Pancreas (tissue), 10 donors: ENCODE measurements around the gene TMEM120B. TPM values are rescaled to one million over a fixed set of nuclear protein-coding genes. Genes with fewer than 3 reads are reported as not detected.
A peak's percentile ranks its signal among the peaks of the same experiment; 100 is the strongest.

Experiments used
- ATAC-seq, 4 donors: fragments of 200-7000 bp; cut with Tn5 transposase; one replicate each; pipeline versions ENCODE4 v1.8.0 to v1.9.1; 2020; ENCODE audit warnings: mild to moderate bottlenecking in 4 of 4, moderate library complexity in 4 of 4
- DNase-seq, 6 donors: peaks; one replicate each; pipeline ENCODE4 v3.0.0-alpha.2; 2020
- FAIRE-seq: peaks from 2 replicates; lab custom pipeline; 2012; peaks lifted over from hg19 to GRCh38; lab: Jason Lieb, UNC
- H3K27ac ChIP-seq, 4 donors: fragments of 200-600 bp; sonication (generic); 1 replicate in 3 of 4; 2 replicates in 1 of 4; pipeline versions ENCODE4 v1.5.0 to v1.8.0; 2020
- H3K27me3 ChIP-seq, 4 donors: fragments of 200-600 bp; one replicate each; pipeline ENCODE4 v1.8.0; 2021
- H3K36me3 ChIP-seq, 3 donors: fragments of 200-600 bp; sonication (generic) in 1 of 3; one replicate each; pipeline versions ENCODE4 v1.5.0 to v1.8.0; 2020 to 2021
- H3K4me1 ChIP-seq, 3 donors: fragments of 200-600 bp; one replicate each; pipeline ENCODE4 v1.8.0; 2021
- H3K4me3 ChIP-seq, 4 donors: fragments of 200-600 bp; sonication (generic) in 2 of 4; one replicate each; pipeline versions ENCODE4 v1.5.0 to v1.8.0; 2020 to 2021
- H3K9me3 ChIP-seq, 4 donors: fragments of 200-600 bp; one replicate each; pipeline ENCODE4 v1.8.0; 2021
- CTCF ChIP-seq, 4 donors: fragments of 200-600 bp; sonication (generic) in 3 of 4; IDR thresholded peaks; one replicate each; pipeline versions ENCODE4 v1.5.0 to v1.8.0; 2021; ENCODE audit warnings: antibody characterized with exemption in 4 of 4
- WGBS, 2 donors: extraction: QIAGEN DNeasy Blood & Tissue Kit; methylation state at CpG; one replicate each; pipeline ENCODE4 v1.1.7; 2013; 5-methylcytosine and 5-hydroxymethylcytosine counted together
- intact Hi-C, 3 donors: fragments of 100-400 bp; cut with DNase I; formaldehyde crosslinking; loops; one replicate each; pipeline versions ENCODE4 v1.11.1 to v1.14.2; 2022
- polyA plus RNA-seq, 2 donors: library from polyadenylated mRNA; stranded (reverse); fragments of 200-250 nt; gene quantifications; one replicate each; pipeline ENCODE4 v1.2.3, GENCODE V29; 2013
- total RNA-seq, 6 donors: library from RNA; stranded (reverse); fragmentation: NEBNext Ultra II Directional in 4 of 6; extraction: Animal tissue kit (Norgen Biotek cat#: 25700) in 4 of 6; gene quantifications; one replicate each; pipeline versions ENCODE4 v1.2.1 to v1.2.4, GENCODE V29; 2021 to 2023
- donor health status: healthy with polysubstance abuse.
- donor health status: DM: no; HTN: no; CAD: no; lungs with moderate emphysema.
- donor health status: DM: no; HTN: no; CAD: no.
- donor health status: control.
- donor health status: control.
- donor health status: Bipolar disorder and iron deficiency.
- donor health status: DM: yes; HTN: yes; CAD: no.
- donor health status: DM: no; HTN: no; CAD: no.
- donor health status: DM: no; HTN: no; CAD: no.
- donor health status: DM: yes; HTN: yes; CAD: no.

The TMEM120B gene
- total and polyA plus RNA-seq, 8 donors = 8.2 to 19.8 (median 11.4) TPM

DNA sequence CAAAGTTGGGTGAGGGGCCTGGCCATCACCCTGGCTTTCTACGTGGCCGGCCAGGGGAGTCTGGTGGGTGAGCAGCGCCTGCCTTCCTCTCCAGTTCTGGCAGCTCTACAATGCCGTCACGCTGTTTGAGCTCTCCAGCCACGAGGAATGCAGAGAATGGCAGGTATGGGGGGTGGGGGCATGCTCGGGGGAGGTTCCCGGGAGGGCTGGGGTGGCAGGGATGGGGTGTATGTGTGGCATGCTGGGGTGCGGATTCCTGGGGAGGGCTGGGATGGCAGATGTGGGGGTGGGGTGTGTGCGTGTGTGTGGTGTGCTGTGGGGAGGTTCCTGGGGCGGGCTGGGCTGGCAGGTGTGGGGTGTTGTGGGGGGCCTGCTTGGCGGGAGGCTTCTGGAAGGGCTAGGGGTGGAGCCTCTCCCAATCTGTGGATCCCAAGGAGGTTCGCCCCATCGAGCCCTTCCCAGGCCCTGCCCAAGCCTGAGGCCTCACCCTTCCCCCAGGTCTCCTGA lies 62.5 kb downstream of the TMEM120B start:
- Histone ChIP-seq H3K36me3 (no peaks in the 10 kb centered on the region), H3K4me3 (no peak overlapping the region), H3K27ac (no peak overlapping the region), H3K9me3 (no peaks in the 10 kb centered on the region), H3K27me3 (no peaks in the 10 kb centered on the region), H3K4me1 (no peaks in the 10 kb centered on the region)
- intact Hi-C loops = loop anchor here (5.0 to 10.0 kb wide), 2 partner anchors 70 to 78 kb away; no protein-coding TSS in a partner anchor
- FAIRE-seq (no peak), ATAC-seq (no peak), DNase-seq (no peak)
- no peak for TF ChIP-seq CTCF (IDR thresholded peaks at IDR 0.05)
- 74 to 75% methylated on average over 14 of the region's 14 CpGs for WGBS, 2 donors

GRCh38 chr12:121775501-121775900 lies 62.9 kb downstream of the TMEM120B start:
- no peaks in the 10 kb centered on the region for H3K27me3 ChIP-seq
- no peak overlapping the region for H3K4me3 ChIP-seq
- WGBS, 2 donors = 82 to 84% methylated on average over 15 to 16 of the region's 16 CpGs
- DNase-seq = no peak
- FAIRE-seq = no peak
- H3K27ac ChIP-seq = no peak overlapping the region
- H3K36me3 ChIP-seq = no peaks in the 10 kb centered on the region
- no peak for ATAC-seq
- H3K4me1 ChIP-seq = no peaks in the 10 kb centered on the region
- no peaks in the 10 kb centered on the region for H3K9me3 ChIP-seq
- TF ChIP-seq CTCF (IDR thresholded peaks at IDR 0.05) = no peak
- intact Hi-C loops = loop anchor here (5.0 to 10.0 kb wide), 2 partner anchors 71 to 78 kb away; no protein-coding TSS in a partner anchor

GRCh38 chr12:121776190-121777098 lies 63.9 kb downstream of the TMEM120B start:
- Histone ChIP-seq H3K36me3 (no peaks in the 10 kb centered on the region), H3K9me3 (no peaks in the 10 kb centered on the region), H3K27ac (no peak overlapping the region), H3K4me1 (no peaks in the 10 kb centered on the region), H3K4me3 (no peak overlapping the region), H3K27me3 (no peaks in the 10 kb centered on the region)
- TF ChIP-seq CTCF (IDR thresholded peaks at IDR 0.05) = peak; percentile 75 to 88 (median 82)
- WGBS, 2 donors = 21 to 26% methylated on average over 24 of the region's 24 CpGs
- peak; percentile 55 to 96 (median 78) for DNase-seq
- intact Hi-C loops = loop anchor here (5.0 to 10.0 kb wide), 2 partner anchors 72 to 79 kb away; no protein-coding TSS in a partner anchor
- FAIRE-seq = no peak
- peak; percentile 57 to 74 (median 70) for ATAC-seq

DNA sequence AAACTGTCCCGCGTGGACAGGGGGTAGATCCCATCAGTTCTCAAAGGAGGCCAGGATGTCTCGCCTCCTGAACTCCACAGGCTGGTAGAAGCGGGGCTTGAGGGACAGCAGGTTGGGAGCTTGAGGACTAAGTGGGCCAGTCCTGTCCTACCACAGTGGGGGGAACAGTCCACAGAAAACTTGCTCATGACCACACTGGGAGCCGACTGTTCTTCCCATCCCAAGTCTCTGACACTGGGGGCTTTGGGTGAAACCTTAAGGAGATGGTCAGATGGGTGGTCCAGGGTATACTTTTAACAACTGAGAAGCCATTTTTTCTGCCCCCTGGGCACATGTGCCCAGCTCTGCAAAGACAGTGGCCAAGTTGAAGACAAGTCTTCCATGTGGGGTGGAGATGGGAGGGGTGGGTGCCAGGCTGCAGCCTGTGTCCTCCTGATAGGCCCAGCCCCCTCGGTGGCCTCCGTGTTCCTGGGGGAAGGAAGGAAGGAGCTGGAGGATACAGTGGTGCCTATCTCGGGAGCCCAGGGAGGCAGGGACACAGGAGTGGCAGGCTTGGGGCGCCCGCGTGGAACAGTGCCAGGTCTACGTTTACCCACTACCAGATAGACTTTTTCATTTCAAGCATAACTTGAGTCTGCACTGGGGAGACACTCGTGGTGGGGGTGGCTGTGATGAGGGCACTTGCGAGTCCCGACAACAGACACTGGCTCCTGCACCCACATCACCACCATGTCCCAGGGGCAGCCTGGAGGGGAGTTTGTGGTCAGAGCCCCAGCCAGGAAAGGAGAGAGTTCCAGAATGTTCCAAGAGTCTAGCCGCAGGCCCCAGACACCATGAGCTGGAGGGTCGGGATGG lies 66.2 kb downstream of the TMEM120B start:
- no peaks in the 10 kb centered on the region for H3K9me3 ChIP-seq
- H3K4me1 ChIP-seq = no peaks in the 10 kb centered on the region
- ATAC-seq (no peak), FAIRE-seq (no peak), DNase-seq (no peak)
- no peaks in the 10 kb centered on the region for H3K36me3 ChIP-seq
- WGBS, 2 donors = 74 to 76% methylated on average over 17 of the region's 17 CpGs
- no peak overlapping the region for H3K4me3 ChIP-seq
- no peak overlapping the region for H3K27ac ChIP-seq
- intact Hi-C loops = loop anchor here (5.0 to 10.0 kb wide), 2 partner anchors 74 to 81 kb away; no protein-coding TSS in a partner anchor
- H3K27me3 ChIP-seq = no peaks in the 10 kb centered on the region
- TF ChIP-seq CTCF (IDR thresholded peaks at IDR 0.05) = no peak
